PC-9 (cell line): ENCODE data around the gene AOAH.

Source experiments
- CTCF ChIP-seq: fragments of 200-600 bp; sonication (generic); conservative IDR thresholded peaks from 2 replicates; pipeline ENCODE4 v1.6.1; 2017; ENCODE audit warnings: mixed run types, antibody characterized with exemption, mild to moderate bottlenecking, moderate library complexity
- EZH2 ChIP-seq: fragments of 200-600 bp; sonication (generic); IDR thresholded peaks from 2 replicates; pipeline ENCODE4 v1.8.0; 2017; ENCODE audit warnings: antibody characterized with exemption, low read depth

GRCh38 chr7:36692456-36692855, 31.8 kb downstream of the AOAH start:
- TF ChIP-seq CTCF (no peak), EZH2 (no peak)
